GM12878 (cell line): ENCODE measurements around the gene CFAP61.

Source experiments
- BCL11A ChIP-seq: IDR thresholded peaks from 2 replicates; pipeline ENCODE4 v1.6.1; 2011; ENCODE audit warnings: low read depth, low read length
- POLR2A ChIP-seq: IDR thresholded peaks from 2 replicates; pipeline ENCODE4 v1.6.1; 2011; ENCODE audit warnings: low read depth, mild to moderate bottlenecking, low read length
- RFX5 ChIP-seq: IDR thresholded peaks from 2 replicates; pipeline ENCODE4 v1.6.1; 2011; ENCODE audit warnings: low read depth, low read length, improper control_type of control experiment
- TCF12 ChIP-seq: IDR thresholded peaks from 2 replicates; pipeline ENCODE4 v1.6.1; 2011; ENCODE audit warnings: low read depth, mild to moderate bottlenecking, low read length
- ZNF207 ChIP-seq: fragments of 450-650 bp; IDR thresholded peaks from 2 replicates; pipeline ENCODE4 v1.6.1; 2014; ENCODE audit warnings: antibody characterized with exemption, mild to moderate bottlenecking, borderline replicate concordance
- TF ChIP-seq, protein P1 (sequence below), 3 experiments: IDR thresholded peaks in 2 of 3; conservative IDR thresholded peaks in 1 of 3; 2 replicates each; pipeline ENCODE4 v1.5.1; 2011; ENCODE audit warnings: low read depth in 3 of 3, low read length in 3 of 3, mild to moderate bottlenecking in 3 of 3, control low read depth in 2 of 3, moderate library complexity in 2 of 3, inconsistent platforms in 1 of 3, mixed read lengths in 1 of 3; ENCODE audit not compliant: control insufficient read depth in 2 of 3, insufficient read depth in 1 of 3; ENCODE audit errors: extremely low read depth in 1 of 3

DNA sequence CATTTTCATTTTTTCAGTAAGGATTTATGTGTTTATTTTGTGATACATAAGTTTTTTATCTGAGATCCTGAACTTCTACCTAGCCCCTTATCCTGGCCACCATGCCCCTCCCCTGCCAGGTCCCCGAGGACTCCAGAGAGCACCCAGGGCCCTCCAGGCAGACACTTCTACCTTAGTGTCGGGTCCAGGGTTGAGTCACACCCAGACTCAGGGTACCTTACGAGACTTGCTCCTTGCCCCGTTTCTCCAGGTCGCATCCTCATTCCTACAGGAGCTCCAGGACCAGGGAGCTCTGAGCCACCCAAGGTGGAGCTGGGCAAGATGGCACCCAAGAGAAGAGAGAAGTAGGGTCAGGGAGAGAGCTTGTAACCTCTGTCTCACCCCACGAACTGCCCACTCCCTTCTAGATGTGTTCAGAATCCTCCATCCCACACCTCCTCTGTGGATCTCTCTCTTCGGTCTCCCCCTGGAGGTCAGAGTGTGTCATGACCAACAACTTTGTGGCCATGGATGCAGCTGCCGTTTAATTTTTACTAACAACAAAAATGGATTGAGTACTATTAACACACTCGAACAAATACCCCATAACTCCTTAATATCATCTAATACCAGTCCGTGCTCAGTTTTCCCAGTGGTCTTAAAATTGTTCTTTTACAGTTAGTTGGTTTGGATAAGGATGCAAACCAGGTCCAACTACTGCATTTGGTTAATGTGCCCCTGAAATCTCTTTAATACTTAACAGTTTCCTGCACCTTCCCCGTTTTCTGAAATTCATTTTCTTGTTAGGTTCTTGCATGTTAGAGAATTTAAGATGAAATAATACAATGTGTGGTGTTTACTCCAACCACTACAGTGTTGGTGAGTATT, 185.0 kb downstream of the CFAP61 start:
- TF ChIP-seq ZNF207 (no peak), TCF12 (no peak), RFX5 (no peak), BCL11A (no peak), POLR2A (no peak)
- TF ChIP-seq, protein P1, sequence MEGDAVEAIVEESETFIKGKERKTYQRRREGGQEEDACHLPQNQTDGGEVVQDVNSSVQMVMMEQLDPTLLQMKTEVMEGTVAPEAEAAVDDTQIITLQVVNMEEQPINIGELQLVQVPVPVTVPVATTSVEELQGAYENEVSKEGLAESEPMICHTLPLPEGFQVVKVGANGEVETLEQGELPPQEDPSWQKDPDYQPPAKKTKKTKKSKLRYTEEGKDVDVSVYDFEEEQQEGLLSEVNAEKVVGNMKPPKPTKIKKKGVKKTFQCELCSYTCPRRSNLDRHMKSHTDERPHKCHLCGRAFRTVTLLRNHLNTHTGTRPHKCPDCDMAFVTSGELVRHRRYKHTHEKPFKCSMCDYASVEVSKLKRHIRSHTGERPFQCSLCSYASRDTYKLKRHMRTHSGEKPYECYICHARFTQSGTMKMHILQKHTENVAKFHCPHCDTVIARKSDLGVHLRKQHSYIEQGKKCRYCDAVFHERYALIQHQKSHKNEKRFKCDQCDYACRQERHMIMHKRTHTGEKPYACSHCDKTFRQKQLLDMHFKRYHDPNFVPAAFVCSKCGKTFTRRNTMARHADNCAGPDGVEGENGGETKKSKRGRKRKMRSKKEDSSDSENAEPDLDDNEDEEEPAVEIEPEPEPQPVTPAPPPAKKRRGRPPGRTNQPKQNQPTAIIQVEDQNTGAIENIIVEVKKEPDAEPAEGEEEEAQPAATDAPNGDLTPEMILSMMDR (IDR thresholded peaks at IDR 0.05 in 2 of 3, conservative IDR thresholded peaks at IDR 0.05 in 1 of 3; ENCODE audit: control insufficient read depth in 2 of 3, extremely low read depth in 1 of 3, insufficient read depth in 1 of 3, low read depth in 3 of 3, low read length in 3 of 3) = peak; percentile 74 to 78 (median 76)
